ENCODE results near the gene LARGE1.

DNA sequence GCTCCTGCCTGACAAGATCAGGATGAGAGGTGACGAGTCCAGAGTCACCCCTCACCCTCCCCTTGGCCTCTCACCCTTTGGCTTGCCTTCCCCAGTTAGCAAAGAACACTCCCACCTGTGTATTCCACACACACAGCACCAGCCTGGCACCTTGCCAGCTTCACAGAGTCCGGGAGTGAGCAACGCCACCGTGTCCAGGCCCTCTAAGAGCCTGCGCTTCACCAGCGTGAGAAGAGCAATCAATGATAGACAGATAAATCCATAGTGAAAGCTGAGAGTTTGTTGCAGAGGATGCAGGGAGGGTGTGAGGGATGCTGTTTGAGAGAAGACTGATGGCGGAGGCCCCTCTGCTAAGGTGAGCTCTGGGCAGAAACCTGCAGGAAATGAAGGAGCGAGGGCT, 404.5 kb downstream of the LARGE1 start:
- TF ChIP-seq, protein P1, sequence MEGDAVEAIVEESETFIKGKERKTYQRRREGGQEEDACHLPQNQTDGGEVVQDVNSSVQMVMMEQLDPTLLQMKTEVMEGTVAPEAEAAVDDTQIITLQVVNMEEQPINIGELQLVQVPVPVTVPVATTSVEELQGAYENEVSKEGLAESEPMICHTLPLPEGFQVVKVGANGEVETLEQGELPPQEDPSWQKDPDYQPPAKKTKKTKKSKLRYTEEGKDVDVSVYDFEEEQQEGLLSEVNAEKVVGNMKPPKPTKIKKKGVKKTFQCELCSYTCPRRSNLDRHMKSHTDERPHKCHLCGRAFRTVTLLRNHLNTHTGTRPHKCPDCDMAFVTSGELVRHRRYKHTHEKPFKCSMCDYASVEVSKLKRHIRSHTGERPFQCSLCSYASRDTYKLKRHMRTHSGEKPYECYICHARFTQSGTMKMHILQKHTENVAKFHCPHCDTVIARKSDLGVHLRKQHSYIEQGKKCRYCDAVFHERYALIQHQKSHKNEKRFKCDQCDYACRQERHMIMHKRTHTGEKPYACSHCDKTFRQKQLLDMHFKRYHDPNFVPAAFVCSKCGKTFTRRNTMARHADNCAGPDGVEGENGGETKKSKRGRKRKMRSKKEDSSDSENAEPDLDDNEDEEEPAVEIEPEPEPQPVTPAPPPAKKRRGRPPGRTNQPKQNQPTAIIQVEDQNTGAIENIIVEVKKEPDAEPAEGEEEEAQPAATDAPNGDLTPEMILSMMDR (IDR thresholded peaks at IDR 0.05; ENCODE audit: poor library complexity): no peak
- TF ChIP-seq EZH2phosphoT487 (IDR thresholded peaks at IDR 0.05; ENCODE audit: low read depth, severe bottlenecking, unreplicated experiment): no peak

Data from hepatocyte (in vitro differentiated cells).